Esophagus muscularis mucosa (tissue), 4 donors: ENCODE data around the gene CCDC201.

Source experiments
- CTCF ChIP-seq, 3 experiments: fragments of 200-600 bp in 2 of 3; fragments of 450-650 bp in 1 of 3; sonication (generic) in 2 of 3; IDR thresholded peaks; one replicate each; pipeline ENCODE4 v1.5.1; 2017 to 2019; ENCODE audit warnings: antibody characterized with exemption in 3 of 3, mild to moderate bottlenecking in 2 of 3, moderate library complexity in 1 of 3
- EP300 ChIP-seq: sonication (generic); formaldehyde crosslinking; IDR thresholded peaks from one replicate; pipeline ENCODE4 v1.6.1; 2017; ENCODE audit warnings: antibody characterized with exemption
- POLR2A ChIP-seq: fragments of 450-650 bp; IDR thresholded peaks from one replicate; pipeline ENCODE4 v1.6.1; 2017; ENCODE audit warnings: antibody characterized with exemption, moderate library complexity, mild to moderate bottlenecking, low read depth
- POLR2AphosphoS5 ChIP-seq, 2 donors: sonication (generic); formaldehyde crosslinking; IDR thresholded peaks; one replicate each; pipeline ENCODE4 v1.6.1; 2017; ENCODE audit warnings: antibody characterized with exemption in 2 of 2

- no peak for TF ChIP-seq CTCF (IDR thresholded peaks at IDR 0.05)
- TF ChIP-seq POLR2A = no peak
- no peak for TF ChIP-seq POLR2AphosphoS5 (IDR thresholded peaks at IDR 0.05)
- TF ChIP-seq EP300 = no peak
Observed at GRCh38 chr7:45812946-45813345, 59.9 kb downstream of the CCDC201 start.
